ENCODE results near the gene ARHGAP25.

The ARHGAP25 gene

GRCh38 chr2:68698567-68699377 is 35.8 kb upstream of the ARHGAP25 start:
- TF ChIP-seq SPI1 (IDR thresholded peaks at IDR 0.05; ENCODE audit: low read depth, low read length) (no peak), TAF1 (IDR thresholded peaks at IDR 0.05; ENCODE audit: low read depth, low read length) (no peak), POU2F2 (IDR thresholded peaks at IDR 0.05; ENCODE audit: low read depth, low read length) (no peak), PAX5 (IDR thresholded peaks at IDR 0.05; ENCODE audit: insufficient read depth, low read length, severe bottlenecking) (no peak), POLR2A (IDR thresholded peaks at IDR 0.05; ENCODE audit: low read depth, low read length) (no peak), POLR2AphosphoS5 (IDR thresholded peaks at IDR 0.05; ENCODE audit: low read depth, low read length) (no peak)
- FAIRE-seq: no peak
- DNase-seq (ENCODE audit: insufficient read length, low spot score): no peak

- FAIRE-seq: no peak
- DNase-seq (ENCODE audit: insufficient read length, low spot score): no peak
- TF ChIP-seq POLR2A (IDR thresholded peaks at IDR 0.05; ENCODE audit: low read depth, low read length) (no peak), POLR2AphosphoS5 (IDR thresholded peaks at IDR 0.05; ENCODE audit: low read depth, low read length) (no peak), POU2F2 (IDR thresholded peaks at IDR 0.05; ENCODE audit: low read depth, low read length) (no peak), TAF1 (IDR thresholded peaks at IDR 0.05; ENCODE audit: low read depth, low read length) (no peak), PAX5 (IDR thresholded peaks at IDR 0.05; ENCODE audit: insufficient read depth, low read length, severe bottlenecking) (no peak), SPI1 (IDR thresholded peaks at IDR 0.05; ENCODE audit: low read depth, low read length) (no peak)
Measured at GRCh38 chr2:68700560-68700959, 34.1 kb upstream of the ARHGAP25 start.

- no peak for FAIRE-seq
- no peak for TF ChIP-seq POLR2A (IDR thresholded peaks at IDR 0.05; ENCODE audit: low read depth, low read length)
- TF ChIP-seq POU2F2 (IDR thresholded peaks at IDR 0.05; ENCODE audit: low read depth, low read length): no peak
- no peak for TF ChIP-seq SPI1 (IDR thresholded peaks at IDR 0.05; ENCODE audit: low read depth, low read length)
- no peak for TF ChIP-seq TAF1 (IDR thresholded peaks at IDR 0.05; ENCODE audit: low read depth, low read length)
- no peak for TF ChIP-seq POLR2AphosphoS5 (IDR thresholded peaks at IDR 0.05; ENCODE audit: low read depth, low read length)
- no peak for TF ChIP-seq PAX5 (IDR thresholded peaks at IDR 0.05; ENCODE audit: insufficient read depth, low read length, severe bottlenecking)
- no peak for DNase-seq (ENCODE audit: insufficient read length, low spot score)
Measured at GRCh38 chr2:68706637-68707036, 28.0 kb upstream of the ARHGAP25 start.

GRCh38 chr2:68708629-68709028 is 26.0 kb upstream of the ARHGAP25 start:
- FAIRE-seq: peak; percentile 40

GRCh38 chr2:68709421-68709911 is 25.1 kb upstream of the ARHGAP25 start:
- FAIRE-seq (peak; percentile 68), DNase-seq (ENCODE audit: insufficient read length, low spot score) (no peak)
- TF ChIP-seq POU2F2 (IDR thresholded peaks at IDR 0.05; ENCODE audit: low read depth, low read length): no peak
- TF ChIP-seq TAF1 (IDR thresholded peaks at IDR 0.05; ENCODE audit: low read depth, low read length): no peak
- no peak for TF ChIP-seq PAX5 (IDR thresholded peaks at IDR 0.05; ENCODE audit: insufficient read depth, low read length, severe bottlenecking)
- TF ChIP-seq POLR2A (IDR thresholded peaks at IDR 0.05; ENCODE audit: low read depth, low read length): no peak

More at GRCh38 chr2:68708629-68709028, 26.0 kb upstream of the ARHGAP25 start:
- DNase-seq (ENCODE audit: insufficient read length, low spot score): no peak
- TF ChIP-seq PAX5 (IDR thresholded peaks at IDR 0.05; ENCODE audit: insufficient read depth, low read length, severe bottlenecking) (no peak), POU2F2 (IDR thresholded peaks at IDR 0.05; ENCODE audit: low read depth, low read length) (no peak), SPI1 (IDR thresholded peaks at IDR 0.05; ENCODE audit: low read depth, low read length) (no peak), POLR2AphosphoS5 (IDR thresholded peaks at IDR 0.05; ENCODE audit: low read depth, low read length) (no peak), TAF1 (IDR thresholded peaks at IDR 0.05; ENCODE audit: low read depth, low read length) (no peak), POLR2A (IDR thresholded peaks at IDR 0.05; ENCODE audit: low read depth, low read length) (no peak)

GRCh38 chr2:68710336-68710735 is 24.3 kb upstream of the ARHGAP25 start:
- no peak for DNase-seq (ENCODE audit: insufficient read length, low spot score)
- TF ChIP-seq TAF1 (IDR thresholded peaks at IDR 0.05; ENCODE audit: low read depth, low read length): no peak
- no peak for FAIRE-seq

GRCh38 chr2:68710756-68711155 is 23.9 kb upstream of the ARHGAP25 start:
- TF ChIP-seq TAF1 (IDR thresholded peaks at IDR 0.05; ENCODE audit: low read depth, low read length) (no peak), POLR2AphosphoS5 (IDR thresholded peaks at IDR 0.05; ENCODE audit: low read depth, low read length) (no peak), SPI1 (IDR thresholded peaks at IDR 0.05; ENCODE audit: low read depth, low read length) (peak; percentile 81)
- FAIRE-seq: no peak

DNA sequence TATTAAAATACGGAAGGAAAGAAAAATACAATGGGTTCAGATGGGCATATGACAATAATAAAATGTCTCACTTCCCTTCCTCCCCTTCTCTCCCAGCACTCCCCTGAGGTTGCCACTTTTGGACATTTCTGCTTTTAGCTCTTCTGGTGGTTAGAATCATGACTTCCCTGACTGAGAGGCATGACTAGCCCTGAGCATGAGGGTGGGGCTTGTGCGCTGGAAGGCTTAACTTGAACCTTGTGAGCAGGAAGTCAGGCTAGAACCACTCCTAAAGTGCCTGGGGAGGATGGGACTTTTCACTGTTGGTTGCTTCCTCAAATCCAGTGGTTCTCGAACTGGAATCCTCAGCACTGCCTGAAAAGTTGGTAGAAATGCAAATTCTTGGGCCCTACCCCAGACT is 19.7 kb upstream of the ARHGAP25 start:
- FAIRE-seq (no peak), DNase-seq (ENCODE audit: insufficient read length, low spot score) (no peak)
- peak; percentile 71 for TF ChIP-seq SPI1 (IDR thresholded peaks at IDR 0.05; ENCODE audit: low read depth, low read length)
- TF ChIP-seq POU2F2 (IDR thresholded peaks at IDR 0.05; ENCODE audit: low read depth, low read length): peak; percentile 15; the same call in 1 of the 2 replicates
- TF ChIP-seq PAX5 (IDR thresholded peaks at IDR 0.05; ENCODE audit: insufficient read depth, low read length, severe bottlenecking): no peak

More at GRCh38 chr2:68710756-68711155, 23.9 kb upstream of the ARHGAP25 start:
- no peak for DNase-seq (ENCODE audit: insufficient read length, low spot score)

DNA sequence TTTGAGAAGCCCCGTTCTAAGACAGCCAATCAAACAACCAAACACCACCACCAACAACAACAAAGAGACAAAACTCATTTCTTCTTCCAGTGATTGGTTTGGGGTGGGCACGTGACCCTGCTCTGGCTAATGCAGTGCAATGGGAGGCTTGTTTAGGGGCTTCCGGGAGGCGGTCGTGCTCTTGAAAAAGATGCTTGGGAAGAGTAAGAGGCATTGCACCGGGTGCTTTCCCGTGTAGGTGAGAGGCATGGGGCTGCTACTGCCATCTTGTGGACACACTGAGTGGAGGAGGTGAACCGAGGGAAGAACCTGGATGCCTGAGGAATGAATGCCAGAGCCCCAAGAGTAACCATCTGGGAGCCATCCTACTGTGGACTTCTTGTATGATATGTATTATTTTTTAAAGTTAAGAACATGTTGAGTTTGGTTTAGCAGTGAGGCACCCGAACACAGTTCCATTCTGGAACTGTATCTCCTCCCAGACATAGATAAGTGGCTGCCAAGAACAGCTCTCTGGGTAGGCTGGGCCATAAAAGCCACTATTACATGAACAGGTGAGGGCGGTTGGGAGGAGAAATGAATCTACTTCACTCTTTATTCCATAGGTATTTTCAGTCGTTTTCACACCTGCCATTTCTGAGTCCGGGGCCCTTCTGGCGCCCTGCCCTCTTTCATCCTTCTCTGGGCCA is 19.1 kb upstream of the ARHGAP25 start:
- TF ChIP-seq TAF1 (IDR thresholded peaks at IDR 0.05; ENCODE audit: low read depth, low read length) (no peak), PAX5 (IDR thresholded peaks at IDR 0.05; ENCODE audit: insufficient read depth, low read length, severe bottlenecking) (no peak), SPI1 (IDR thresholded peaks at IDR 0.05; ENCODE audit: low read depth, low read length) (no peak), POU2F2 (IDR thresholded peaks at IDR 0.05; ENCODE audit: low read depth, low read length) (no peak), POLR2A (IDR thresholded peaks at IDR 0.05; ENCODE audit: low read depth, low read length) (no peak), POLR2AphosphoS5 (IDR thresholded peaks at IDR 0.05; ENCODE audit: low read depth, low read length) (no peak)
- FAIRE-seq (peak; percentile 90), DNase-seq (ENCODE audit: insufficient read length, low spot score) (no peak)

Measured in GM12891 (cell line).